HepG2 (cell line): ENCODE measurements around the gene ARHGAP26. TPM values are rescaled to one million over a fixed set of nuclear protein-coding genes. Genes with fewer than 3 reads are reported as not detected.
A peak's percentile ranks its signal among the peaks of the same experiment; 100 is the strongest.

Experiments
- ATAC-seq: fragments of 200-7000 bp; cut with Tn5 transposase; 3 replicates; pipeline ENCODE4 v1.9.1; 2020; ENCODE audit warnings: mild to moderate bottlenecking, moderate library complexity
- BruUV-seq: library from RNA; stranded (reverse); fragments of 400-500 nt; replicated peaks from 2 replicates; lab custom pipeline; 2021; lab: Mats Ljungman, UMichigan
- CTCF ChIA-PET: fragments of 300-600 bp; formaldehyde crosslinking; extraction: SDS; loops from one replicate; lab custom pipeline; 2021; ENCODE audit warnings: low total read pairs, inconsistent platforms, low intra/inter-chr PET ratio; lab: Yijun Ruan, JAX
- POLR2A ChIA-PET: fragments of 350-600 bp; sonication (Branson Sonifier 250); formaldehyde crosslinking; loops from one replicate; lab custom pipeline; 2020; ENCODE audit warnings: antibody characterized with exemption, inconsistent platforms; lab: Yijun Ruan, JAX
- DNase-seq: peaks from one replicate; pipeline ENCODE4 v3.0.0-alpha.2; 2015; ENCODE audit warnings: low spot score
- FAIRE-seq: peaks from 3 replicates; lab custom pipeline; 2011; peaks lifted over from hg19 to GRCh38; lab: Jason Lieb, UNC
- H2AFZ ChIP-seq: one replicate; pipeline ENCODE4 v1.6.1; 2011; ENCODE audit warnings: low read length, inconsistent platforms
- H3K27ac ChIP-seq: fragments of 300-600 bp; 3 replicates; pipeline ENCODE4 v1.8.0; 2011; ENCODE audit warnings: mixed run types, mild to moderate bottlenecking, mixed read lengths, low read length, inconsistent platforms; ENCODE audit not compliant: insufficient read depth; ENCODE audit errors: extremely low read length
- H3K27me3 ChIP-seq, 2 experiments: fragments of 200-600 bp in 1 of 2; 2 replicates in 1 of 2; 3 replicates in 1 of 2; pipeline versions ENCODE4 v1.6.0 to v1.8.0; 2011; ENCODE audit warnings: low read length in 2 of 2, mild to moderate bottlenecking in 2 of 2, moderate library complexity in 2 of 2, inconsistent platforms in 1 of 2; ENCODE audit not compliant: insufficient read depth in 2 of 2, control insufficient read depth in 1 of 2
- H3K36me3 ChIP-seq, 2 experiments: fragments of 200-600 bp in 1 of 2; replicated peaks in 1 of 2; 2 replicates in 1 of 2; 3 replicates in 1 of 2; pipeline versions ENCODE4 v1.5.1 to v1.8.0; 2011; ENCODE audit warnings: low read length in 2 of 2, inconsistent platforms in 1 of 2; ENCODE audit not compliant: insufficient read depth in 2 of 2, control insufficient read depth in 1 of 2
- H3K4me1 ChIP-seq: 2 replicates; pipeline ENCODE4 v1.5.1; 2012; ENCODE audit warnings: low read length, inconsistent platforms; ENCODE audit not compliant: insufficient read depth
- H3K4me2 ChIP-seq: 2 replicates; pipeline ENCODE4 v1.6.0; 2011; ENCODE audit warnings: low read depth, low read length, inconsistent platforms
- H3K4me3 ChIP-seq, 3 experiments: fragments of 200-600 bp in 1 of 3; sonication (generic), shearing (Covaris generic) in 1 of 3; replicated peaks in 1 of 3; 2 replicates each; pipeline ENCODE4 v1.5.1; 2011 to 2016; ENCODE audit warnings: low read length in 3 of 3, inconsistent platforms in 2 of 3, low read depth in 2 of 3, mild to moderate bottlenecking in 2 of 3, control low read depth in 1 of 3, mixed read lengths in 1 of 3; ENCODE audit not compliant: insufficient read depth in 1 of 3
- H3K79me2 ChIP-seq: one replicate; pipeline ENCODE4 v1.6.1; 2011; ENCODE audit warnings: low read length, inconsistent platforms; ENCODE audit not compliant: insufficient read depth
- H3K9ac ChIP-seq: 2 replicates; pipeline ENCODE4 v1.6.0; 2011; ENCODE audit warnings: mild to moderate bottlenecking, low read depth, low read length, inconsistent platforms; ENCODE audit not compliant: insufficient read depth
- H3K9me3 ChIP-seq: 2 replicates; pipeline ENCODE4 v1.5.1; 2012; ENCODE audit warnings: mild to moderate bottlenecking, low read length
- H4K20me1 ChIP-seq: 2 replicates; pipeline ENCODE4 v1.6.0; 2011; ENCODE audit warnings: inconsistent platforms, mild to moderate bottlenecking, low read length, moderate library complexity; ENCODE audit not compliant: insufficient read depth
- MEIS1 ChIP-seq: sonication (generic); formaldehyde crosslinking; IDR thresholded peaks from 2 replicates; pipeline ENCODE4 v1.9.0; 2021; ENCODE audit warnings: mild to moderate bottlenecking, missing genetic modification reagents, moderate library complexity, borderline replicate concordance
- PRMT3 ChIP-seq: sonication (generic); formaldehyde crosslinking; IDR thresholded peaks from 2 replicates; pipeline ENCODE4 v1.8.1; 2022; ENCODE audit warnings: low read depth, mild to moderate bottlenecking, moderate library complexity, missing genetic modification reagents, borderline replicate concordance
- ZFP41 ChIP-seq: sonication (generic); formaldehyde crosslinking; IDR thresholded peaks from 2 replicates; pipeline ENCODE4 v1.4.0; 2020; ENCODE audit warnings: mild to moderate bottlenecking, missing genetic modification reagents, borderline replicate concordance
- ZNF724P ChIP-seq: sonication (generic); formaldehyde crosslinking; IDR thresholded peaks from 2 replicates; pipeline ENCODE4 v1.8.0; 2022; ENCODE audit warnings: missing genetic modification reagents, borderline replicate concordance
- ZNF780A ChIP-seq: sonication (generic); formaldehyde crosslinking; IDR thresholded peaks from 2 replicates; pipeline ENCODE4 v1.8.0; 2022; ENCODE audit warnings: mild to moderate bottlenecking, missing genetic modification reagents, moderate library complexity
- WGBS: methylation state at CpG from one replicate; pipeline ENCODE4 v1.1.6; 2017; ENCODE audit warnings: low lambda C conversion rate; 5-methylcytosine and 5-hydroxymethylcytosine counted together
- in situ Hi-C: cut with HindIII; loops from 2 replicates; pipeline ENCODE4 v1.10.0; 2017; ENCODE audit warnings: low pct_unique_long_range_greater_than_20kb; ENCODE audit not compliant: extremely low pct_ligation_motif_present
- intact Hi-C: fragments of 100-400 bp; cut with micrococcal nuclease; formaldehyde crosslinking; loops from one replicate; pipeline ENCODE4 v1.10.0; 2022; ENCODE audit not compliant: unreplicated experiment
- polyA plus RNA-seq, 8 experiments: library from polyadenylated mRNA; depleted of rRNA in 3 of 8; stranded (reverse) in 7 of 8; unstranded in 1 of 8; fragments of >200 nt; fragmentation: Illumina TruSeq in 4 of 8; extraction: Trizol in 4 of 8; gene quantifications; 2 replicates each; pipeline versions ENCODE4 v1.2.1 to v1.2.3, GENCODE V29; 2011 to 2016; ENCODE audit warnings: low read depth in 4 of 8, missing spikeins in 1 of 8, mixed read lengths in 1 of 8; ENCODE audit not compliant: insufficient read depth in 1 of 8
- total RNA-seq, 5 experiments: library from RNA; depleted of rRNA; stranded (reverse); fragments of >200 nt; fragmentation: Illumina TruSeq; extraction: Trizol; gene quantifications; 2 replicates each; pipeline ENCODE4 v1.2.3, GENCODE V29; 2016; ENCODE audit warnings: low read depth in 1 of 5
- TF ChIP-seq, protein P1 (sequence below): sonication (generic); formaldehyde crosslinking; IDR thresholded peaks from 2 replicates; pipeline ENCODE4 v1.5.0; 2020; ENCODE audit warnings: missing genetic modification reagents

The ARHGAP26 gene
- total and polyA plus RNA-seq, 2 of the 13 experiments (the other 11 are each of a cell fraction or from before 2014, with no cell fraction given) = 9.6 to 18.2 TPM

DNA sequence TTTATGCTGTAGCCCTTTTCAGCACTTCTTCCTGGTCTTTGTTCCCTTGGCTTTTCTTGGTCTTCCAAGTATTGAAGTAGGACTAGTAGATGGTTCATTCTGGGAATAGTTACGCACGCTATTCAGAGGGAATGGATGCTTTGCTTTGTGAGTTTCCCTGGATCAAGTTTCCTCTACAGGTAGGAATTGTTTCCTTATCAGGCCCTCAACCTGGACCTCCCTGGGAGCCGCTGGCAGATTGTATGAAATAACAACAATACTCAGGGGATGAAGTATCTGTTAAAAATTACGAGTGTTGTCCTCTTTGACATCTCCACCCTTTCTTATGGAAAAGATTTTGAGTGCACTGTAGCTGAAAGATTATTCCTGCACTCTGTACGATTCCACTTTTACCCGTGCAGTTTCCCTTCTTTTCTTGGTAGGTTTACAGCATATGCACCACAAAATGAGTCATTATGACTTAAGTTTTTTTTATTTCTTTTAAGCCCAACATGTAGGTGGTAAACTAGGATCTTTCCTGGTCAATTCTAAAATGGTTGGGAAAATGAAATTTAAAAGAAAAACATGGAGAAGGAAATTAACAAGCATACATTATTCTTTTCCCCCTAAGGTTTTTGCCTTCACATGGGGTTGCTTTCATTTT is 57.9 kb downstream of the ARHGAP26 start:
- H3K9ac ChIP-seq = no peak overlapping the region
- in situ Hi-C loops = no loop called here
- TF ChIP-seq MEIS1 (CRISPR knock-in tag) (no peak), ZFP41 (CRISPR knock-in tag) (no peak), PRMT3 (no peak), ZNF780A (CRISPR knock-in tag) (no peak), ZNF724P (CRISPR knock-in tag) (no peak)
- TF ChIP-seq, protein P1, sequence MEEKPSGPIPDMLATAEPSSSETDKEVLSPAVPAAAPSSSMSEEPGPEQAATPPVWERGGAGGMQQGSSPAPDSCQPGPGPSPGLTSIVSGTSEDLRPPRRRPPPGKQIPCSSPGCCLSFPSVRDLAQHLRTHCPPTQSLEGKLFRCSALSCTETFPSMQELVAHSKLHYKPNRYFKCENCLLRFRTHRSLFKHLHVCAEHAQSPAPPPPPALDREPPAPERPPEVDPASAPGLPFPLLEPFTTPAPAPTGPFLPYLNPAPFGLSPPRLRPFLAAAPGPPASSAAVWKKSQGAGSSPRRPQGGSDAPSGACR (CRISPR knock-in tag) = no peak
- TF ChIP-seq, all 625 proteins: peak for 0
- Histone ChIP-seq H3K4me2 (no peak overlapping the region), H3K79me2 (peaks cover 27% of the 10 kb centered on the region), H4K20me1 (no peaks in the 10 kb centered on the region), H3K27ac (no peak overlapping the region), H3K4me3 (no peak overlapping the region), H3K9me3 (no peaks in the 10 kb centered on the region), H3K27me3 (no peaks in the 10 kb centered on the region), H2AFZ (no peak overlapping the region), H3K4me1 (peaks cover 98% of the 10 kb centered on the region), H3K36me3 (no peaks in the 10 kb centered on the region)
- WGBS = 97% methylated on average over 6 of the region's 6 CpGs
- CTCF ChIA-PET = no interaction called here
- ATAC-seq (no peak), DNase-seq (no peak), FAIRE-seq (peak; percentile 18)
- POLR2A ChIA-PET = no interaction called here
- intact Hi-C loops = no loop called here
- BruUV-seq = no TSS peak
